Omental fat pad (tissue), 4 donors: ENCODE data around the gene ATF7IP. TPM values are rescaled to one million over a fixed set of nuclear protein-coding genes. Genes with fewer than 3 reads are reported as not detected.
"Not testable (repeated sequence)": the region's sequence is repeated elsewhere in the genome, so short reads cannot be mapped to it uniquely, and the experiment has no call there.

Experiments
- ATAC-seq: fragments of 150-250 bp; one replicate; pipeline ENCODE4 v1.9.1; 2016; ENCODE audit warnings: mild to moderate bottlenecking, moderate library complexity; ENCODE audit not compliant: low FRiP score
- DNase-seq: peaks from one replicate; pipeline ENCODE4 v3.0.0-alpha.2; 2019; ENCODE audit warnings: low spot score
- total RNA-seq, 4 donors: library from RNA; depleted of rRNA; stranded (reverse); fragments of >200 nt; gene quantifications; one replicate each; pipeline ENCODE4 v1.1.0, GENCODE V29; 2016
- TF ChIP-seq, protein P1 (sequence below), 3 donors: fragments of 450-650 bp; IDR thresholded peaks; one replicate each; pipeline ENCODE4 v1.5.1; 2016 to 2017; ENCODE audit warnings: antibody characterized with exemption in 3 of 3, mild to moderate bottlenecking in 3 of 3, moderate library complexity in 2 of 3

The ATF7IP gene, protein sequence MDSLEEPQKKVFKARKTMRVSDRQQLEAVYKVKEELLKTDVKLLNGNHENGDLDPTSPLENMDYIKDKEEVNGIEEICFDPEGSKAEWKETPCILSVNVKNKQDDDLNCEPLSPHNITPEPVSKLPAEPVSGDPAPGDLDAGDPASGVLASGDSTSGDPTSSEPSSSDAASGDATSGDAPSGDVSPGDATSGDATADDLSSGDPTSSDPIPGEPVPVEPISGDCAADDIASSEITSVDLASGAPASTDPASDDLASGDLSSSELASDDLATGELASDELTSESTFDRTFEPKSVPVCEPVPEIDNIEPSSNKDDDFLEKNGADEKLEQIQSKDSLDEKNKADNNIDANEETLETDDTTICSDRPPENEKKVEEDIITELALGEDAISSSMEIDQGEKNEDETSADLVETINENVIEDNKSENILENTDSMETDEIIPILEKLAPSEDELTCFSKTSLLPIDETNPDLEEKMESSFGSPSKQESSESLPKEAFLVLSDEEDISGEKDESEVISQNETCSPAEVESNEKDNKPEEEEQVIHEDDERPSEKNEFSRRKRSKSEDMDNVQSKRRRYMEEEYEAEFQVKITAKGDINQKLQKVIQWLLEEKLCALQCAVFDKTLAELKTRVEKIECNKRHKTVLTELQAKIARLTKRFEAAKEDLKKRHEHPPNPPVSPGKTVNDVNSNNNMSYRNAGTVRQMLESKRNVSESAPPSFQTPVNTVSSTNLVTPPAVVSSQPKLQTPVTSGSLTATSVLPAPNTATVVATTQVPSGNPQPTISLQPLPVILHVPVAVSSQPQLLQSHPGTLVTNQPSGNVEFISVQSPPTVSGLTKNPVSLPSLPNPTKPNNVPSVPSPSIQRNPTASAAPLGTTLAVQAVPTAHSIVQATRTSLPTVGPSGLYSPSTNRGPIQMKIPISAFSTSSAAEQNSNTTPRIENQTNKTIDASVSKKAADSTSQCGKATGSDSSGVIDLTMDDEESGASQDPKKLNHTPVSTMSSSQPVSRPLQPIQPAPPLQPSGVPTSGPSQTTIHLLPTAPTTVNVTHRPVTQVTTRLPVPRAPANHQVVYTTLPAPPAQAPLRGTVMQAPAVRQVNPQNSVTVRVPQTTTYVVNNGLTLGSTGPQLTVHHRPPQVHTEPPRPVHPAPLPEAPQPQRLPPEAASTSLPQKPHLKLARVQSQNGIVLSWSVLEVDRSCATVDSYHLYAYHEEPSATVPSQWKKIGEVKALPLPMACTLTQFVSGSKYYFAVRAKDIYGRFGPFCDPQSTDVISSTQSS
- total RNA-seq = 10 to 100 TPM; 23.9 to 70.0 (median 34.2) TPM

DNA sequence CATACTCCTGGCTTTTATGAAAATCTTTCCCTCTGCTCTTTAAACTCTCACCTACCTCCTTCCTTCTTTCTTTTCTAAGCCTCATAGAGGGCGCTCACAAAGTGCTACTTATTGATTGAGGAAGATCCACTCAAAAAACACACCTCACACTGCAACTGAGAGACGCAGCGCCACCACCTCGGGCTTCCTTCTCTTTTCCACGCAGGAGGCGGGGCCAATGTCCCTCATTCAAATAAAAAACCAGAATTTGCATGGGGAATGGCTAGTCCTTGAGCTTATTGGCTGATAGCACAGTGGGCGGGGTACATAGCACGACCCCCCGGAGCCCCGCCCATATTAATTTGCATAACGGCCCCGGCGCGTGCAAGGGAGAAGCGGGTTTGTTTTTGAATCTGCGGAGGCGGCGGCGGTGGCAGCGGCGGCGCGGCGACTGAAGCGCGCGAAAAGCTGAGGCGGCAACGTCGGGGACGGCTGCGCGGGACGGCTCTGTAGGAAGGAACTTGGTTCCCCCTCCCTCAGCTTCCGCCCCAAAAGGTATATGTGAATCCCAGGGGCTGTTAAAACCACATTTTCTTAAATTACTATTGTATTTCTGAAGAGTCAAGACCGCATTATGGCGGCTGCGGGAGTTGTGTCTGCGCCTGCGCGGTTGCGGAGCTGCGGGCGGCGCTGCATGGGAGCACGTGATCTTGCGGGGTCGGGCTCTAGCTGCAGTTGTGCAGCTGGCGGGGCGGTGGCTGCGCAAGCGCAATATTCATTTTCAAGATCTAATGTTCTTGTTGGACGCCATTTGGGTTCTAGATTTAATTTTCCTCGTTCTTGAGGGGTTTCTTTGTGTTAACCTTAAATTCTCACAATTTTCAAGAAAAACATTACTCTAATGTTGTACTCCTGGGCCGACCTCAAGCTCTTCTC, at the start of gene ATF7IP:
TSS of gene ATF7IP (plus strand) at position 389 of the 915 bp plus-strand sequence. CDS start 58,234 bp downstream, outside the sequence.
- ATAC-seq (peak; percentile 97), DNase-seq (peak; percentile 94)
- TF ChIP-seq, protein P1, sequence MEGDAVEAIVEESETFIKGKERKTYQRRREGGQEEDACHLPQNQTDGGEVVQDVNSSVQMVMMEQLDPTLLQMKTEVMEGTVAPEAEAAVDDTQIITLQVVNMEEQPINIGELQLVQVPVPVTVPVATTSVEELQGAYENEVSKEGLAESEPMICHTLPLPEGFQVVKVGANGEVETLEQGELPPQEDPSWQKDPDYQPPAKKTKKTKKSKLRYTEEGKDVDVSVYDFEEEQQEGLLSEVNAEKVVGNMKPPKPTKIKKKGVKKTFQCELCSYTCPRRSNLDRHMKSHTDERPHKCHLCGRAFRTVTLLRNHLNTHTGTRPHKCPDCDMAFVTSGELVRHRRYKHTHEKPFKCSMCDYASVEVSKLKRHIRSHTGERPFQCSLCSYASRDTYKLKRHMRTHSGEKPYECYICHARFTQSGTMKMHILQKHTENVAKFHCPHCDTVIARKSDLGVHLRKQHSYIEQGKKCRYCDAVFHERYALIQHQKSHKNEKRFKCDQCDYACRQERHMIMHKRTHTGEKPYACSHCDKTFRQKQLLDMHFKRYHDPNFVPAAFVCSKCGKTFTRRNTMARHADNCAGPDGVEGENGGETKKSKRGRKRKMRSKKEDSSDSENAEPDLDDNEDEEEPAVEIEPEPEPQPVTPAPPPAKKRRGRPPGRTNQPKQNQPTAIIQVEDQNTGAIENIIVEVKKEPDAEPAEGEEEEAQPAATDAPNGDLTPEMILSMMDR (IDR thresholded peaks at IDR 0.05) = no peak

DNA sequence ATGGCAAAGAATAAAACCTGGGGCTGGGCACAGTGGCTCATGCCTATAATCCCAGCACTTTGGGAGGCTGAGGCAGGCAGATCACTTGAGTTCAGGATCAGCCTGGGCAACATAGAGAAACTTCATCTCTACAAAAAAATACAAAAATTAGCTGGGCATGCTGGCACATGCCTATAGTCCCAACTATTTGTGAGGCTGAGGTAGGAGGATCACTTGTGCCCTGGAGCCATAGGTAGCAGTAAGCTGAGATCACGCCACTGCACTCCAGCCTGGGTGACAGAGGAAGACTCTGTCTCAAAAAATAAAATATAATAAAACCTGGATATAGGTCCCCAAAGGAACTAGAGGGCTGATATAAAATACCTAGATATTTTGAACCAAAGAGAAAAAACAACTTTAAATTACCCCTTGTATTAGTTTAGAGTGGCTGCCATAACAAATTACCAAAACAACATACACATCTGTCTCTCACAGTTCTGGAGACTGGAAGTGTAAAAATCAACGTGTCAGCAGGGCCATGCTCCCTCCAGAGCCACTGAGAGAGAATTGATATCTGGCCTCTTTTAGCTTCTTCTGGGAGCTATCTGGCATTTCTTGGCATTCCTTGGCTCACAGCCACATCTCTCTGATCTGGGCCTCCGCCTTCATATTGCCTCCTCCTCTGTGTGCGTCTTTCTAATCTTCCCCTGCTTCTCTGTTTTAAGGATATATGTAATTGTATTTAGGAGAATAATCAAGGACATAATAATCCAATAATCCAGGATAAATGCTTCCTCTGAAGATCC, 47.9 kb upstream of the ATF7IP start:
- DNase-seq (no peak), ATAC-seq (no peak)
- TF ChIP-seq, protein P1 (IDR thresholded peaks at IDR 0.05) = no peak

DNA sequence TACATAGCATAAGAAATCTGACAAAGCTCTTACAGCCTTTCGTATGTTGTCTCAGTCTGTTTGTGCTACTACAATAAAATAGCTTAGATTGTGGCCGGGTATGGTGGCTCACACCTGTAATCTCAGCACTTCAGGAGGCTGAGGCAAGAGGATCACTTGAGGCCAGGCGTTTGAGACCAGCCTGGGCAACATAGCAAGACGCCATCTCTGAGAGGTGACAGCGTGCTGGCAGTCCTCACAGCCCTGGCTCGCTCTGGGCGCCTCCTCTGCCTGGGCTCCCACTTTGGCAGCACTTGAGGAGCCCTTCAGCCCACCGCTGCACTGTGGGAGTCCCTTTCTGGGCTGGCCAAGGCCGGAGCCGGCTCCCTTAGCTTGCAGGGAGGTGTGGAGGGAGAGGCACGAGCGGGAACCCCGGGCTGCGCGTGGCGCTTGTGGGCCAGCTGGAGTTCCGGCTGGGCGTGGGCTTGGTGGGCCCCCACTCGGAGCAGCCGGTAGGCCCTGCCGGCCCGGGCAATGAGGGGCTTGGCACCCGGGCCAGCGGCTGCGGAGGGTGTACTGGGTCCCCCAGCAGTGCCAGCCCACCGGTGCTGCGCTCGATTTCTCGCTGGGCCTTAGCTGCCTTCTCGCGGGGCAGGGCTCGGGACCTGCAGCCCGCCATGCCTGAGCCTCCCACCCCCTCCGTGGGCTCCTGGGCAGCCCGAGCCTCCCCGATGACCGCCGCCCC, 45.6 kb upstream of the ATF7IP start:
- not testable (repeated sequence) for DNase-seq, ATAC-seq

DNA sequence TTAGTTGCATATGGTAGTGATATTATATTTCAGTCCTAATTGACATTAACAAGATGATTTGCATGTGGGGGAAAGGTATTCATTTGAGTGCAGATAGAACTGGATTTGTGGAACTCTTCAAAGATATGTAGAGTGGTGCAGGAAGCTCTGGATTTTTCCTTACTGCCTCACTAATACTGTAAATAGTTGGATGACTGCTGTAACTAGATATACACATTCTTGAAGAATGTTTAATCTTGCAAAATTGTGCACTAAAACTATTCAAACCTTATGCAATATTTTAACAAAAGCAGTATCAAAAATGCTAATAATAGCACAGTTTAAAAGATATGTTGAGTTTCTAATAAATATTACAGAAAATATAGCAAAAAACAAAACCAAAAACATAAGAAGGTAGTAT, 43.1 kb upstream of the ATF7IP start:
- ATAC-seq (no peak), DNase-seq (no peak)
- TF ChIP-seq, protein P1 (IDR thresholded peaks at IDR 0.05) = no peak

DNA sequence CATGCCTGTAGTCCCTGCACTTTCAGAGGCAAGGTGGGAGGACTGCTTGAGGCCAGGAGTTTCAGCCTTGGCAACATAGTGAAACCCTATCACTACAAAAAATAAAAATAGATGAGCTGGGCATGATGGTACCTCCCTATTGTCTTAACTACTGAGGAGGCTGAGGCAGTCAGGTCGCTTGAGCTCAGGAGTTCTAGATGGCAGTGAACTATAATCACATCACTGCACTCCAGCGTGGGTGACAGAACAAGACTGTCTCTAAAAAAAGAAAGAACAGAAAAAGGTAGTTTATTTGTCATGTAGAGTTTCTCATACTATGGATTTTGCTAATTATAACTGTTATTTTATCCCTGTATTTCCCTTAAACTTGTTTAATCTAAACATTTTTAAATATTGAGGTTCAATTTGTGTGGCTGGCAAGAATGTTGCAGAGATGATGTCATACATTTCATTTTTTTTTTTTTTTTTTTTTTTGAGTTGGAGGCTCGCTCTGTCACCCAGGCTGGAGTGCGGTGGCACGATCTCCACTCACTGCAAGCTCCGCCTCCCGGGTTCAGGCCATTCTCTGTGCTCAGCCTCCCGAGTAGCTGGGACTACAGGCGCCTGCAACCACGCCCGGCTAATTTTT, 39.7 kb upstream of the ATF7IP start:
- no peak for DNase-seq

More for the DNA sequence above, 39.7 kb upstream of the ATF7IP start:
- TF ChIP-seq, protein P1 (IDR thresholded peaks at IDR 0.05) = no peak
- ATAC-seq = no peak
